PC-9 (cell line): ENCODE results near the gene ELP5. TPM values are rescaled to one million over a fixed set of nuclear protein-coding genes. Genes with fewer than 3 reads are reported as not detected.

ENCODE experiments used
- BruUV-seq: library from RNA; stranded (reverse); fragments of 400-500 nt; replicated peaks from 2 replicates; lab custom pipeline; 2021; lab: Mats Ljungman, UMichigan
- CTCF ChIA-PET: fragments of 300-600 bp; sonication (Branson Sonifier 250); formaldehyde crosslinking; loops from one replicate; lab custom pipeline; 2022; ENCODE audit warnings: antibody characterized with exemption; lab: Charles Lee
- POLR2A ChIA-PET: fragments of 300-600 bp; sonication (Branson Sonifier 250); formaldehyde crosslinking; loops from one replicate; lab custom pipeline; 2022; ENCODE audit warnings: antibody characterized with exemption; ENCODE audit not compliant: unreplicated experiment; lab: Charles Lee
- DNase-seq, 2 experiments: peaks; one replicate each; pipeline versions ENCODE4 v3.0.0 to v3.0.0-alpha.2; 2015 to 2022; ENCODE audit warnings: mixed read lengths in 1 of 2
- H2AFZ ChIP-seq: fragments of 200-600 bp; sonication (generic); 2 replicates; pipeline ENCODE4 v1.8.1; 2017; ENCODE audit warnings: antibody characterized with exemption
- H3F3A ChIP-seq: fragments of 200-600 bp; sonication (generic); 2 replicates; pipeline ENCODE4 v1.8.1; 2017; ENCODE audit warnings: antibody characterized with exemption, mild to moderate bottlenecking, low read depth; ENCODE audit not compliant: insufficient read depth
- H3K27ac ChIP-seq: fragments of 200-600 bp; sonication (generic); 2 replicates; pipeline ENCODE4 v1.6.1; 2016; ENCODE audit warnings: mixed run types
- H3K27me3 ChIP-seq: fragments of 200-600 bp; sonication (generic); 2 replicates; pipeline ENCODE4 v1.6.1; 2016; ENCODE audit warnings: low read depth, mixed run types; ENCODE audit not compliant: insufficient read depth
- H3K36me3 ChIP-seq: fragments of 200-600 bp; sonication (generic); 2 replicates; pipeline ENCODE4 v1.6.1; 2016; ENCODE audit warnings: low read depth, mixed run types
- H3K4me1 ChIP-seq: fragments of 200-600 bp; sonication (generic); replicated peaks from 2 replicates; pipeline ENCODE4 v1.6.1; 2016; ENCODE audit warnings: mixed run types; ENCODE audit not compliant: insufficient read depth
- H3K4me2 ChIP-seq: fragments of 200-600 bp; sonication (generic); 2 replicates; pipeline ENCODE4 v1.6.1; 2017; ENCODE audit warnings: mixed run types
- H3K4me3 ChIP-seq: fragments of 200-600 bp; sonication (generic); 2 replicates; pipeline ENCODE4 v1.6.1; 2016; ENCODE audit warnings: mixed run types
- H3K79me2 ChIP-seq: fragments of 200-600 bp; sonication (generic); 2 replicates; pipeline ENCODE4 v1.6.1; 2017; ENCODE audit warnings: low read depth, mixed run types
- H3K9me2 ChIP-seq: fragments of 200-600 bp; sonication (generic); 2 replicates; pipeline ENCODE4 v1.8.1; 2017; ENCODE audit warnings: mild to moderate bottlenecking; ENCODE audit not compliant: insufficient read depth
- H3K9me3 ChIP-seq: fragments of 200-600 bp; sonication (generic); 2 replicates; pipeline ENCODE4 v1.8.1; 2016; ENCODE audit warnings: low read depth; ENCODE audit not compliant: insufficient read depth
- H4K20me1 ChIP-seq: fragments of 200-600 bp; sonication (generic); 2 replicates; pipeline ENCODE4 v1.8.1; 2017; ENCODE audit not compliant: insufficient read depth
- EZH2 ChIP-seq: fragments of 200-600 bp; sonication (generic); IDR thresholded peaks from 2 replicates; pipeline ENCODE4 v1.8.0; 2017; ENCODE audit warnings: antibody characterized with exemption, low read depth
- intact Hi-C: fragments of 100-400 bp; cut with micrococcal nuclease; formaldehyde crosslinking; loops from one replicate; pipeline ENCODE4 v1.10.0; 2022; ENCODE audit not compliant: unreplicated experiment
- total RNA-seq: library from RNA; stranded (reverse); gene quantifications from 2 replicates; pipeline ENCODE4 v1.2.3, GENCODE V29; 2021
- TF ChIP-seq, protein P1 (sequence below): fragments of 200-600 bp; sonication (generic); conservative IDR thresholded peaks from 2 replicates; pipeline ENCODE4 v1.6.1; 2017; ENCODE audit warnings: mixed run types, antibody characterized with exemption, mild to moderate bottlenecking, moderate library complexity

Gene ELP5
- total RNA-seq, 1 experiment from 2014 or later, result 45.1 TPM

DNA sequence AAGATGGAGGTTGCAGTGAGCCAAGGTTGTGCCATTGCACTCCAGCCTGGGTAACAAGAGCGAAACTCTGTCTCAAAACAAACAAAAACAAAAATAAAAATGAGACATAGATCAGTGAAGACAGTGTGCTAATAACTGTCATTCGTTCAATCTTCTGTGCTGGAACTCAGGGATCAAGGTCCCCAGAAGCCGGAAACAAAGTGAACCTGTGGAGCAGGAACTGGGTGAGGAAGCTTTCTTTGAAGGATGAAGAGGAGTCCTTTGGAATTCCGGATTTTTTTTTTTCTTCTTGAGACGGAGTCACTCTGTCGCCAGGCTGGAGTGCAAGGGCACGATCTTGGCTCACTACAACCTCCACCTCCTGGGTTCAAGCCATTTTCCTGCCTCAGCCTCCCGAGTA, 27.4 kb downstream of the ELP5 start:
- no peak for DNase-seq
- Histone ChIP-seq H3K36me3 (no peaks in the 10 kb centered on the region), H3K4me2 (no peak overlapping the region), H4K20me1 (no peaks in the 10 kb centered on the region), H3K27ac (no peak overlapping the region), H3K9me3 (no peaks in the 10 kb centered on the region), H3K4me3 (no peak overlapping the region), H3K9me2 (no peaks in the 10 kb centered on the region; the same call in 1 of the 2 replicates), H3F3A (peaks cover 12% of the 10 kb centered on the region; the same call in 1 of the 2 replicates), H3K27me3 (no peaks in the 10 kb centered on the region), H3K4me1 (0 out of 2 replicates have a peak, but pooled peaks cover 4% of the 10 kb centered on the region), H3K79me2 (no peaks in the 10 kb centered on the region), H2AFZ (no peak overlapping the region)
- TF ChIP-seq, protein P1, sequence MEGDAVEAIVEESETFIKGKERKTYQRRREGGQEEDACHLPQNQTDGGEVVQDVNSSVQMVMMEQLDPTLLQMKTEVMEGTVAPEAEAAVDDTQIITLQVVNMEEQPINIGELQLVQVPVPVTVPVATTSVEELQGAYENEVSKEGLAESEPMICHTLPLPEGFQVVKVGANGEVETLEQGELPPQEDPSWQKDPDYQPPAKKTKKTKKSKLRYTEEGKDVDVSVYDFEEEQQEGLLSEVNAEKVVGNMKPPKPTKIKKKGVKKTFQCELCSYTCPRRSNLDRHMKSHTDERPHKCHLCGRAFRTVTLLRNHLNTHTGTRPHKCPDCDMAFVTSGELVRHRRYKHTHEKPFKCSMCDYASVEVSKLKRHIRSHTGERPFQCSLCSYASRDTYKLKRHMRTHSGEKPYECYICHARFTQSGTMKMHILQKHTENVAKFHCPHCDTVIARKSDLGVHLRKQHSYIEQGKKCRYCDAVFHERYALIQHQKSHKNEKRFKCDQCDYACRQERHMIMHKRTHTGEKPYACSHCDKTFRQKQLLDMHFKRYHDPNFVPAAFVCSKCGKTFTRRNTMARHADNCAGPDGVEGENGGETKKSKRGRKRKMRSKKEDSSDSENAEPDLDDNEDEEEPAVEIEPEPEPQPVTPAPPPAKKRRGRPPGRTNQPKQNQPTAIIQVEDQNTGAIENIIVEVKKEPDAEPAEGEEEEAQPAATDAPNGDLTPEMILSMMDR, result no peak
- TF ChIP-seq EZH2, result no peak
- POLR2A ChIA-PET, result no interaction called here
- BruUV-seq, result no TSS peak
- CTCF ChIA-PET, result interaction anchor here (1.7 kb wide), 1 partner anchor 281 kb away, joined by 6 read pairs; no protein-coding TSS in a partner anchor
- intact Hi-C loops, result no loop called here

DNA sequence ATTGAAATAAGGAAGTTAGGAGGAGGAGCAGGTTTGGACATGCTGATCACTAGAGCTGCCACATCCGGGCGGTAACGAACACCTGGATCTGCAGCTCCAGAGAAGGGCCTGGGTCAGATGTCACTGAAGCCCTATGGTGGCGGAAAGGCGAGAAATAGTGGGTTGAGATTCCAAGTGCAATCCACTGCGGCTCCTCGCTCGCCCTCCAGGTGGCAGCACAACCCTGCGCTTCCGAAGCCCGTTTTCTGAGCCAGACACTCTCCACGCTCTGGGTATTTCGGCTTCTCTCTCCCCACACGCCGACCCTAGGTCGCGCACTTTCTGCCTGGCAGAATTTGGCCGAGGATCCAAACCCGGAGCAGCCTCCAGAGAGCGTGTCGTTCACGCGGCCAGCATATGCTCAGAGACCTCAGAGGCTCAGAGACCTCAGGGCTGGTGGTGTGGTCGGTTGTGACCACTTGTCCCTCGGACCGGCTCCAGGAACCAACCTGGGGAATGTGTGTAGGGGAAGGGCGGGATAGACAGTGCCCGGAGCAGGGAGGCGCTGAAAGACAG, 28.6 kb downstream of the ELP5 start:
- Histone ChIP-seq H3K9me2 (no peaks in the 10 kb centered on the region), H3K4me2 (peak overlapping the region; percentile 93), H3K4me3 (peak overlapping the region; percentile 55), H2AFZ (peak overlapping the region; percentile 78), H4K20me1 (no peaks in the 10 kb centered on the region), H3K27ac (peak overlapping the region; percentile 62), H3K4me1 (0 out of 2 replicates have a peak, but pooled peaks cover 4% of the 10 kb centered on the region), H3F3A (peaks cover 12% of the 10 kb centered on the region; the same call in 1 of the 2 replicates), H3K9me3 (no peaks in the 10 kb centered on the region), H3K36me3 (no peaks in the 10 kb centered on the region), H3K27me3 (no peaks in the 10 kb centered on the region), H3K79me2 (no peaks in the 10 kb centered on the region)
- DNase-seq, result peak; percentile 74 to 91
- CTCF ChIA-PET, result interaction anchor here (0.6 to 1.7 kb wide), 4 partner anchors 49 to 280 kb away, joined by 3 to 6 read pairs (median 5); partner anchors contain the start of gene TMEM256
- intact Hi-C loops, result loop anchor here (1.0 to 2.0 kb wide), 6 partner anchors 16 to 408 kb away; partner anchors contain the start of genes SENP3, SOX15 and WRAP53
- TF ChIP-seq EZH2, result no peak
- TF ChIP-seq, protein P1, result peak; percentile 96
- POLR2A ChIA-PET, result interaction anchor here (0.6 to 1.0 kb wide), 3 partner anchors 55 to 153 kb away, joined by 4 to 7 read pairs (median 5); partner anchors contain the start of genes ACADVL and DLG4
- BruUV-seq, result TSS peak; percentile 41

DNA sequence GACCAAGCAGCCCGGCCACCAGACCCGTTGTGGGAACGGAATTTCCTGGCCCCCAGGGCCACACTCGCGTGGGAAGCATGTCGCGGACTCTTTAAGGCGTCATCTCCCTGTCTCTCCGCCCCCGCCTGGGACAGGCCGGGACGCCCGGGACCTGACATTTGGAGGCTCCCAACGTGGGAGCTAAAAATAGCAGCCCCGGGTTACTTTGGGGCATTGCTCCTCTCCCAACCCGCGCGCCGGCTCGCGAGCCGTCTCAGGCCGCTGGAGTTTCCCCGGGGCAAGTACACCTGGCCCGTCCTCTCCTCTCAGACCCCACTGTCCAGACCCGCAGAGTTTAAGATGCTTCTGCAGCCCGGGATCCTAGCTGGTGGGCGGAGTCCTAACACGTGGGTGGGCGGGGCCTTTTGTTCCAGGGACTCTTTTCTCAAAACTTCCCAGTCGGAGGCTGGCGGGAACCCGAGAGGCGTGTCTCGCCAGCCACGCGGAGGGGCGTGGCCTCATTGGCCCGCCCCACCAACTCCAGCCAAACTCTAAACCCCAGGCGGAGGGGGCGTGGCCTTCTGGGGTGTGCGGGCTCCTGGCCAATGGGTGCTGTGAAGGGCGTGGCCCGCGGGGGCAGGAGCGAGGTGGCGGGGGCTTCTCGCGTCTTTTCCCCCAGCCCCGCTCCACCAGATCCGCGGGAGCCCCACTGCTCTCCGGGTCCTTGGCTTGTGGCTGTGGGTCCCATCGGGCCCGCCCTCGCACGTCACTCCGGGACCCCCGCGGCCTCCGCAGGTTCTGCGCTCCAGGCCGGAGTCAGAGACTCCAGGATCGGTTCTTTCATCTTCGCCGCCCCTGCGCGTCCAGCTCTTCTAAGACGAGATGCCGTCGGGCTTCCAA, 29.3 kb downstream of the ELP5 start, which contains the start of gene SLC2A4:
Gene SLC2A4 (plus strand): TSS at position 645 of the 879 bp plus-strand sequence. CDS start 217 bp downstream, at position 862.
- intact Hi-C loops, result loop anchor here (1.0 to 2.0 kb wide), 3 partner anchors 65 to 407 kb away; partner anchors contain the start of genes SOX15 and WRAP53
- H3F3A ChIP-seq, result peaks cover 12% of the 10 kb centered on the region; the same call in 1 of the 2 replicates
- no TSS peak for BruUV-seq

More for the DNA sequence above, 29.3 kb downstream of the ELP5 start, which contains the start of gene SLC2A4:
- Histone ChIP-seq H3K4me2 (peak within 1 kb of the TSS; percentile 93), H3K27me3 (no peaks in the 10 kb centered on the region), H3K9me3 (no peaks in the 10 kb centered on the region), H3K79me2 (no peaks in the 10 kb centered on the region), H2AFZ (peak within 1 kb of the TSS; percentile 78), H3K36me3 (no peaks in the 10 kb centered on the region), H3K4me1 (0 out of 2 replicates have a peak, but pooled peaks cover 4% of the 10 kb centered on the region), H4K20me1 (no peaks in the 10 kb centered on the region), H3K4me3 (peak within 1 kb of the TSS; percentile 55), H3K27ac (peak within 1 kb of the TSS; percentile 62), H3K9me2 (no peaks in the 10 kb centered on the region)
- CTCF ChIA-PET, result interaction anchor here (0.6 to 0.7 kb wide), 3 partner anchors 117 to 298 kb away, joined by 3 to 7 read pairs (median 4); partner anchors contain the start of gene CD68
- DNase-seq, result peak; percentile 89 to 98
- POLR2A ChIA-PET, result interaction anchor here (0.6 to 1.0 kb wide), 4 partner anchors 23 to 221 kb away, joined by 4 to 18 read pairs (median 6); partner anchors contain the start of genes ACADVL and DLG4
- no peak for TF ChIP-seq EZH2
- TF ChIP-seq, protein P1, result no peak
